ENCODE results near the gene ZNF496. TPM values are rescaled to one million over a fixed set of nuclear protein-coding genes. Genes with fewer than 3 reads are reported as not detected.
"Not testable (repeated sequence)": the region's sequence is repeated elsewhere in the genome, so short reads cannot be mapped to it uniquely, and the experiment has no call there.

Gene ZNF496
- polyA plus RNA-seq, 3 donors, result 1.6 to 7.7 (median 2.4) TPM

DNA sequence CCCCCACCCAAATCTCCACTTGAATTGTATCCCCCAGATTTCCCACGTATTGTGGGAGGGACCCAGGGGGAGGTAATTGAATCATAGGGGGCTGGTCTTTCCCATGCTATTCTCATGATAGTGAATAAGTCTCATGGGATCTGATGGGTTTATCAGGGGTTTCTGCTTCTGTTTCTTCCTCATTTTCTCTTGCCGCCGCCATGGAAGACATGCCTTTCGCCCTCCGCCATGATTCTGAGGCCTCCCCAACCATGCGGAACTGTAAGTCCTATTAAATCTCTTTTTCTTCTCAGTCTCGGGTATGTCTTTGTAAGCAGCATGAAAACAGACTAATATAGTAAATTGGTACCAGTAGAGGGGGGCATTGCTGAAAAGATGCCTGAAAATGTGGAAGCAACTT lies 33.4 kb upstream of the ZNF496 start:
- Histone ChIP-seq H3K4me1 (ENCODE audit: control insufficient read depth in 1 of 2, insufficient read depth in 2 of 2, low read length in 2 of 2) (peaks cover 15 to 17% of the 10 kb centered on the region in 2 donors), H3K27ac (ENCODE audit: low read depth in 1 of 2, low read length in 2 of 2) (no peak overlapping the region), H3K9ac (ENCODE audit: insufficient read depth, low read length, poor library complexity, severe bottlenecking) (no peak overlapping the region), H3K36me3 (replicated peaks in 1 of 2; ENCODE audit: control insufficient read depth in 1 of 2, insufficient read depth in 2 of 2, low read length in 2 of 2) (no peaks in the 10 kb centered on the region), H2AFZ (ENCODE audit: insufficient read depth, low read depth, low read length, poor library complexity, severe bottlenecking) (no peak overlapping the region), H3K27me3 (ENCODE audit: control insufficient read depth in 2 of 2, insufficient read depth in 2 of 2, low read length in 2 of 2) (no peaks in the 10 kb centered on the region), H3K9me3 (replicated peaks in 1 of 2; ENCODE audit: control insufficient read depth in 1 of 2, insufficient read depth in 1 of 2, low read length in 2 of 2) (peaks cover 22 to 25% of the 10 kb centered on the region in 2 donors), H3K4me3 (replicated peaks in 1 of 3; ENCODE audit: low read depth in 2 of 3, low read length in 3 of 3) (no peak overlapping the region), H3K4me2 (replicated peaks; ENCODE audit: extremely low read depth, low read length, poor library complexity, severe bottlenecking) (no peak overlapping the region), H4K20me1 (ENCODE audit: insufficient read depth, low read length) (no peaks in the 10 kb centered on the region), H3K79me2 (ENCODE audit: insufficient read depth, low read length) (no peaks in the 10 kb centered on the region)
- peaks cover 21 to 30% (median 25%) of the 10 kb centered on the region in 7 donors for H3K9me3 Mint-ChIP-seq
- intact Hi-C loops (cut with micrococcal nuclease), result no loop called here
- H3K36me3 Mint-ChIP-seq, result peaks cover 0 to 3% of the 10 kb centered on the region in 2 donors
- H3K4me1 Mint-ChIP-seq, result peaks cover 17% of the 10 kb centered on the region
- TF ChIP-seq CTCF (IDR thresholded peaks at IDR 0.05), result no peak
- H3K27me3 Mint-ChIP-seq (ENCODE audit: low read depth in 3 of 3), result peaks cover 6 to 11% (median 10%) of the 10 kb centered on the region in 3 donors
- H3K27ac Mint-ChIP-seq, result no peak overlapping the region
- no peak for DNase-seq
- no CpG with 5 or more reads among the region's 7 CpGs for WGBS (ENCODE audit: insufficient coverage)
- H3K4me3 Mint-ChIP-seq, result no peak overlapping the region

DNA sequence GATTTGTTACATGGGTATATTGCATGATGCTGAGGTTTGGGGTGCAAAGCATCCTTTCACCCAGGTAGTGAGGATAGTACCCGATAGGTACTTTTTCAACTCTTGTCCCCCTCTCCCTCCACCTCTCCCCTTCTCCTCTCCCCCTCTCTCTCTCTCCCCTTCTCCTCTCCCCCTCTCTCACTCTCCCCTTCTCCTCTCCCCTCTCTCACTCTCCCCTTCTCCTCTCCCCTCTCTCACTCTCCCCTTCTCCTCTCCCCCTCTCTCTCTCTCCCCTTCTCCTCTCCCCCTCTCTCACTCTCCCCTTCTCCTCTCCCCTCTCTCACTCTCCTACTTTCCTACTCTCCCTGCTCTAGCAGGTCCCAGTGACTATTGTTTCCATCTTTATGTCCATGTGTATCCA lies 31.3 kb upstream of the ZNF496 start:
- H3K27me3 ChIP-seq (ENCODE audit: control insufficient read depth in 2 of 2, insufficient read depth in 2 of 2, low read length in 2 of 2); H3K9ac ChIP-seq (ENCODE audit: insufficient read depth, low read length, poor library complexity, severe bottlenecking); H3K4me2 ChIP-seq (replicated peaks; ENCODE audit: extremely low read depth, low read length, poor library complexity, severe bottlenecking); H3K27ac ChIP-seq (ENCODE audit: low read depth in 1 of 2, low read length in 2 of 2); H3K4me3 Mint-ChIP-seq; H4K20me1 ChIP-seq (ENCODE audit: insufficient read depth, low read length); DNase-seq; intact Hi-C loops (cut with micrococcal nuclease); H2AFZ ChIP-seq (ENCODE audit: insufficient read depth, low read depth, low read length, poor library complexity, severe bottlenecking); H3K27ac Mint-ChIP-seq; H3K36me3 ChIP-seq (replicated peaks in 1 of 2; ENCODE audit: control insufficient read depth in 1 of 2, insufficient read depth in 2 of 2, low read length in 2 of 2); H3K4me3 ChIP-seq (replicated peaks in 1 of 3; ENCODE audit: low read depth in 2 of 3, low read length in 3 of 3); H3K79me2 ChIP-seq (ENCODE audit: insufficient read depth, low read length); H3K36me3 Mint-ChIP-seq: not testable (repeated sequence)
- no CpG with 5 or more reads among the region's 1 CpG for WGBS (ENCODE audit: insufficient coverage)
- peaks cover 32 to 37% of the 10 kb centered on the region in 2 donors for H3K4me1 ChIP-seq (ENCODE audit: control insufficient read depth in 1 of 2, insufficient read depth in 2 of 2, low read length in 2 of 2)
- peaks cover 37% of the 10 kb centered on the region for H3K4me1 Mint-ChIP-seq
- peaks cover 22 to 34% (median 28%) of the 10 kb centered on the region in 7 donors for H3K9me3 Mint-ChIP-seq
- peaks cover 6 to 18% (median 10%) of the 10 kb centered on the region in 3 donors for H3K27me3 Mint-ChIP-seq (ENCODE audit: low read depth in 3 of 3)
- H3K9me3 ChIP-seq (replicated peaks in 1 of 2; ENCODE audit: control insufficient read depth in 1 of 2, insufficient read depth in 1 of 2, low read length in 2 of 2), result peaks cover 22 to 25% of the 10 kb centered on the region in 2 donors

Data from CD14-positive monocyte (primary cell).